Colonic mucosa (tissue), 4 donors: ENCODE results near the gene FAM149B1. TPM values are rescaled to one million over a fixed set of nuclear protein-coding genes. Genes with fewer than 3 reads are reported as not detected.

Source experiments
- DNase-seq: peaks from one replicate; pipeline ENCODE4 v3.0.0-alpha.2; 2020
- H3K27ac ChIP-seq: fragments of 200-600 bp; one replicate; pipeline ENCODE4 v1.8.0; 2021
- H3K27me3 ChIP-seq: fragments of 200-600 bp; one replicate; pipeline ENCODE4 v1.8.0; 2021
- H3K36me3 ChIP-seq: fragments of 200-600 bp; one replicate; pipeline ENCODE4 v1.8.0; 2021
- H3K4me1 ChIP-seq: fragments of 200-600 bp; one replicate; pipeline ENCODE4 v1.8.0; 2021; ENCODE audit warnings: mild to moderate bottlenecking
- H3K4me3 ChIP-seq: fragments of 200-600 bp; one replicate; pipeline ENCODE4 v1.8.0; 2021
- H3K9ac ChIP-seq, 2 donors: one replicate each; pipeline ENCODE4 v1.7.0; 2013; ENCODE audit warnings: control low read depth in 2 of 2, low read depth in 2 of 2, low read length in 2 of 2
- H3K9me3 ChIP-seq: fragments of 200-600 bp; one replicate; pipeline ENCODE4 v1.8.0; 2021
- CTCF ChIP-seq: fragments of 200-600 bp; IDR thresholded peaks from one replicate; pipeline ENCODE4 v1.8.0; 2022; ENCODE audit warnings: antibody characterized with exemption, mild to moderate bottlenecking
- intact Hi-C: fragments of 100-400 bp; cut with DNase I; formaldehyde crosslinking; loops from one replicate; pipeline ENCODE4 v1.14.1; 2022
- total RNA-seq, 2 donors: library from RNA; stranded (reverse); fragmentation: NEBNext Ultra II Directional in 1 of 2; extraction: Animal tissue kit (Norgen Biotek cat#: 25700) in 1 of 2; gene quantifications; one replicate each; pipeline ENCODE4 v1.2.1, GENCODE V29; 2021
- donor health status: healthy.
- donor health status: DM: no; HTN: no; CAD: no.
- donor health status: DM: no; HTN: no; CAD: no.

Gene FAM149B1
- total RNA-seq, 2 donors from 2014 or later = 14.0 to 16.4 TPM

- Histone ChIP-seq H3K27me3 (no peaks in the 10 kb centered on the region), H3K4me3 (no peak overlapping the region), H3K9me3 (no peaks in the 10 kb centered on the region), H3K9ac (no peak overlapping the region), H3K4me1 (no peaks in the 10 kb centered on the region), H3K36me3 (no peaks in the 10 kb centered on the region), H3K27ac (no peak overlapping the region)
- DNase-seq = no peak
- no peak for TF ChIP-seq CTCF
- intact Hi-C loops = no loop called here
These were observed 119.5 kb downstream of the FAM149B1 start for GRCh38 chr10:73287441-73287840.

GRCh38 chr10:73289958-73290357 lies 122.0 kb downstream of the FAM149B1 start:
- no peak for TF ChIP-seq CTCF
- Histone ChIP-seq H3K27ac (no peak overlapping the region), H3K27me3 (no peaks in the 10 kb centered on the region), H3K4me1 (no peaks in the 10 kb centered on the region), H3K9me3 (no peaks in the 10 kb centered on the region), H3K4me3 (no peak overlapping the region), H3K9ac (no peak overlapping the region), H3K36me3 (no peaks in the 10 kb centered on the region)
- intact Hi-C loops = no loop called here
- no peak for DNase-seq

- H3K27ac ChIP-seq = no peak overlapping the region
- H3K9ac ChIP-seq = no peak overlapping the region
- H3K27me3 ChIP-seq = no peaks in the 10 kb centered on the region
- no peaks in the 10 kb centered on the region for H3K4me1 ChIP-seq
- no peak for TF ChIP-seq CTCF
- DNase-seq = no peak
- intact Hi-C loops = no loop called here
- no peaks in the 10 kb centered on the region for H3K9me3 ChIP-seq
- no peak overlapping the region for H3K4me3 ChIP-seq
- no peaks in the 10 kb centered on the region for H3K36me3 ChIP-seq
These were observed 125.5 kb downstream of the FAM149B1 start for GRCh38 chr10:73293461-73293860.

Other genes starting within 250 kb of the FAM149B1 start
- 10 to 100 TPM in 1 of 2 donors, 1 to 10 TPM in 1; 2.9 to 13.8 TPM for gene PLA2G12B, start 213.3 kb upstream of the FAM149B1 start, total RNA-seq
- gene P4HA1, start 71.3 kb upstream of the FAM149B1 start, total RNA-seq = 10 to 100 TPM; 31.4 to 85.1 TPM
- gene NUDT13, start 57.7 kb upstream of the FAM149B1 start, total RNA-seq = 1 to 10 TPM; 1.8 to 1.9 TPM
- 10 to 100 TPM; 17.1 to 18.2 TPM for gene ECD, start 111 bp upstream of the FAM149B1 start, total RNA-seq
- 10 to 100 TPM; 14.4 to 34.8 TPM for gene DNAJC9, start 79.1 kb downstream of the FAM149B1 start, total RNA-seq
- 100 to 1,000 TPM in 1 of 2 donors, 10 to 100 TPM in 1; 90.5 to 155 TPM for gene MRPS16, start 84.5 kb downstream of the FAM149B1 start, total RNA-seq
- gene CFAP70, start 190.7 kb downstream of the FAM149B1 start, total RNA-seq = under 1 TPM; 0.64 to 0.72 TPM
- 100 to 1,000 TPM; 120 to 133 TPM for gene ANXA7, start 245.9 kb downstream of the FAM149B1 start, total RNA-seq